ENCODE measurements around the gene TULP3. TPM values are rescaled to one million over a fixed set of nuclear protein-coding genes. Genes with fewer than 3 reads are reported as not detected.

The TULP3 gene
- total RNA-seq, 2 experiments from 2014 or later = 10.7 to 11.0 TPM

GRCh38 chr12:2959505-2960389, 69.1 kb downstream of the TULP3 start:
- H3K9me3 ChIP-seq (ENCODE audit: low read length) = no peaks in the 10 kb centered on the region
- H3K9me2 ChIP-seq (ENCODE audit: insufficient read depth, low read length) = no peaks in the 10 kb centered on the region
- DNase-seq (ENCODE audit: low spot score) = no peak
- no TSS peak for BruUV-seq (replicated peaks)
- H3K4me1 ChIP-seq (ENCODE audit: insufficient read depth, low read length, poor library complexity, severe bottlenecking) = no peaks in the 10 kb centered on the region
- H3K4me3 ChIP-seq (ENCODE audit: low read depth, low read length, poor library complexity, severe bottlenecking) = no peak overlapping the region
- H3K79me2 ChIP-seq (ENCODE audit: insufficient read depth, low read depth, low read length) = no peaks in the 10 kb centered on the region
- H4K20me1 ChIP-seq (ENCODE audit: insufficient read depth, low read length) = no peaks in the 10 kb centered on the region
- ChIA-PET CTCF (ENCODE audit: unreplicated experiment) (no interaction called here), POLR2A (no interaction called here)
- H2AFZ ChIP-seq (ENCODE audit: low read length) = no peak overlapping the region
- intact Hi-C loops (cut with micrococcal nuclease; ENCODE audit: unreplicated experiment) = no loop called here
- H3K27ac ChIP-seq (ENCODE audit: low read depth, low read length, poor library complexity, severe bottlenecking) = no peak overlapping the region
- peak overlapping the region; percentile 44; the same call in 1 of the 2 replicates for H3K4me2 ChIP-seq (ENCODE audit: low read length)
- no peak for TF ChIP-seq EZH2phosphoT487 (IDR thresholded peaks at IDR 0.05; ENCODE audit: borderline replicate concordance, low read depth, low read length)
- no peak for TF ChIP-seq CTCF (conservative IDR thresholded peaks at IDR 0.05; ENCODE audit: low read length)
- no peaks in the 10 kb centered on the region for H3K36me3 ChIP-seq (ENCODE audit: insufficient read depth, low read length)

- POLR2A ChIA-PET = no interaction called here
- Histone ChIP-seq H3K9me2 (ENCODE audit: insufficient read depth, low read length) (no peaks in the 10 kb centered on the region), H4K20me1 (ENCODE audit: insufficient read depth, low read length) (no peaks in the 10 kb centered on the region), H3K36me3 (ENCODE audit: insufficient read depth, low read length) (no peaks in the 10 kb centered on the region), H3K4me1 (ENCODE audit: insufficient read depth, low read length, poor library complexity, severe bottlenecking) (no peaks in the 10 kb centered on the region), H2AFZ (ENCODE audit: low read length) (no peak overlapping the region), H3K9me3 (ENCODE audit: low read length) (no peaks in the 10 kb centered on the region), H3K79me2 (ENCODE audit: insufficient read depth, low read depth, low read length) (no peaks in the 10 kb centered on the region), H3K4me2 (ENCODE audit: low read length) (peak overlapping the region; percentile 44; the same call in 1 of the 2 replicates), H3K27ac (ENCODE audit: low read depth, low read length, poor library complexity, severe bottlenecking) (no peak overlapping the region), H3K4me3 (ENCODE audit: low read depth, low read length, poor library complexity, severe bottlenecking) (no peak overlapping the region)
- no TSS peak for BruUV-seq (replicated peaks)
- no peak for DNase-seq (ENCODE audit: low spot score)
- TF ChIP-seq EZH2phosphoT487 (IDR thresholded peaks at IDR 0.05; ENCODE audit: borderline replicate concordance, low read depth, low read length) (no peak), CTCF (conservative IDR thresholded peaks at IDR 0.05; ENCODE audit: low read length) (no peak)
- intact Hi-C loops (cut with micrococcal nuclease; ENCODE audit: unreplicated experiment) = no loop called here
- CTCF ChIA-PET (ENCODE audit: unreplicated experiment) = no interaction called here
Observed at GRCh38 chr12:2960390-2960956, 69.8 kb downstream of the TULP3 start.
